HEK293T (cell line): ENCODE data around the gene NDRG3.

ENCODE experiments used
- CTCF ChIA-PET: fragments of 350-600 bp; formaldehyde crosslinking; extraction: SDS; loops from one replicate; lab custom pipeline; 2021; ENCODE audit warnings: antibody characterized with exemption, inconsistent platforms; lab: Yijun Ruan, JAX
- POLR2A ChIA-PET: fragments of 350-600 bp; formaldehyde crosslinking; extraction: SDS; loops from one replicate; lab custom pipeline; 2020; ENCODE audit warnings: antibody characterized with exemption, inconsistent platforms; lab: Yijun Ruan, JAX
- DNase-seq: peaks from one replicate; pipeline ENCODE4 v3.0.0; 2012; ENCODE audit warnings: mixed read lengths; ENCODE audit errors: extremely low spot score
- ARNT ChIP-seq: fragments of 450-650 bp; IDR thresholded peaks from 2 replicates; pipeline ENCODE4 v1.6.1; 2017; ENCODE audit warnings: mild to moderate bottlenecking
- BHLHE40 ChIP-seq: fragments of 450-650 bp; IDR thresholded peaks from 2 replicates; pipeline ENCODE4 v1.6.1; 2016; ENCODE audit warnings: mild to moderate bottlenecking, moderate library complexity, borderline replicate concordance
- CTBP1 ChIP-seq: fragments of 450-650 bp; IDR thresholded peaks from 2 replicates; pipeline ENCODE4 v1.6.1; 2016; ENCODE audit warnings: borderline replicate concordance
- ELF4 ChIP-seq: fragments of 450-650 bp; IDR thresholded peaks from 2 replicates; pipeline ENCODE4 v1.6.1; 2017; ENCODE audit warnings: antibody characterized with exemption
- FOXA1 ChIP-seq: fragments of 450-650 bp; IDR thresholded peaks from 2 replicates; pipeline ENCODE4 v1.6.1; 2016; ENCODE audit warnings: mild to moderate bottlenecking
- FOXK2 ChIP-seq: fragments of 450-650 bp; IDR thresholded peaks from 2 replicates; pipeline ENCODE4 v1.6.1; 2016; ENCODE audit warnings: mild to moderate bottlenecking
- FOXM1 ChIP-seq: fragments of 450-650 bp; IDR thresholded peaks from 2 replicates; pipeline ENCODE4 v1.6.1; 2017; ENCODE audit warnings: mild to moderate bottlenecking, borderline replicate concordance
- HDGF ChIP-seq: fragments of 450-650 bp; IDR thresholded peaks from 2 replicates; pipeline ENCODE4 v1.6.1; 2017; ENCODE audit warnings: antibody characterized with exemption, borderline replicate concordance
- L3MBTL2 ChIP-seq: fragments of 450-650 bp; conservative IDR thresholded peaks from 2 replicates; pipeline ENCODE4 v1.6.1; 2016; ENCODE audit warnings: mild to moderate bottlenecking
- LEF1 ChIP-seq: fragments of 450-650 bp; IDR thresholded peaks from 2 replicates; pipeline ENCODE4 v1.6.1; 2017; ENCODE audit warnings: mild to moderate bottlenecking, borderline replicate concordance
- NFRKB ChIP-seq: fragments of 450-650 bp; IDR thresholded peaks from 2 replicates; pipeline ENCODE4 v1.6.1; 2016; ENCODE audit warnings: mild to moderate bottlenecking, moderate library complexity
- PKNOX1 ChIP-seq: fragments of 450-650 bp; IDR thresholded peaks from 2 replicates; pipeline ENCODE4 v1.6.1; 2016
- SP1 ChIP-seq: fragments of 450-650 bp; IDR thresholded peaks from 2 replicates; pipeline ENCODE4 v1.6.1; 2017
- SUZ12 ChIP-seq: fragments of 450-650 bp; IDR thresholded peaks from 2 replicates; pipeline ENCODE4 v1.6.1; 2016; ENCODE audit warnings: mild to moderate bottlenecking
- TARDBP ChIP-seq: fragments of 450-650 bp; IDR thresholded peaks from 2 replicates; pipeline ENCODE4 v1.6.1; 2016
- ZNF384 ChIP-seq: fragments of 450-650 bp; IDR thresholded peaks from 2 replicates; pipeline ENCODE4 v1.6.1; 2016

Gene NDRG3

GRCh38 chr20:36632487-36633284 is 113.2 kb downstream of the NDRG3 start:
- TF ChIP-seq PKNOX1 (no peak), SUZ12 (no peak), LEF1 (no peak), TARDBP (no peak), ZNF384 (no peak), FOXM1 (no peak), CTBP1 (no peak), FOXK2 (no peak), L3MBTL2 (no peak), SP1 (no peak), ARNT (no peak), HDGF (no peak)
- ChIA-PET CTCF (no interaction called here), POLR2A (no interaction called here)
- no peak for DNase-seq

DNA sequence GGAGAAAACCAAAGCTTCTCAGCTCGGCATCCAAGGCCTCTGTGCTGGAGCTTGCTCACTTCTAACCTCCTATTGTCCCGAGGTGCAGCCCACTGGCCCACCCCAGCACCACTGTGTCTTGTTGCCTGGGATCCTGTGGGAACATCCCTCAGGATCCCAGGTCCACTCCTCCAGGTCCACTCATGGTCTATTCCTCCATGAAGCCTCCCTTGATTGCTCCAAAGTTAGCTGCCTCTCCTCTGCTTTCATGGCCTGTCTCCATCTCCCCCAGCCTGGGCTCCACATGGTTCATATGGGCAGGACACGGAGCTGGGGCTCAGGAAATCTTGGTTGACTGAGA is 113.8 kb downstream of the NDRG3 start:
- no peak for TF ChIP-seq PKNOX1
- TF ChIP-seq NFRKB = no peak
- TF ChIP-seq ZNF384 = no peak
- no peak for TF ChIP-seq HDGF
- no peak for TF ChIP-seq FOXK2
- no peak for TF ChIP-seq TARDBP
- no peak for TF ChIP-seq ARNT
- no peak for TF ChIP-seq LEF1
- TF ChIP-seq FOXA1 = no peak
- no peak for TF ChIP-seq ELF4
- no peak for TF ChIP-seq CTBP1
- no peak for TF ChIP-seq L3MBTL2
- no peak for TF ChIP-seq SUZ12
- no peak for TF ChIP-seq BHLHE40
- no peak for TF ChIP-seq FOXM1
- TF ChIP-seq SP1 = no peak
- ChIA-PET CTCF (no interaction called here), POLR2A (no interaction called here)
- DNase-seq = no peak

DNA sequence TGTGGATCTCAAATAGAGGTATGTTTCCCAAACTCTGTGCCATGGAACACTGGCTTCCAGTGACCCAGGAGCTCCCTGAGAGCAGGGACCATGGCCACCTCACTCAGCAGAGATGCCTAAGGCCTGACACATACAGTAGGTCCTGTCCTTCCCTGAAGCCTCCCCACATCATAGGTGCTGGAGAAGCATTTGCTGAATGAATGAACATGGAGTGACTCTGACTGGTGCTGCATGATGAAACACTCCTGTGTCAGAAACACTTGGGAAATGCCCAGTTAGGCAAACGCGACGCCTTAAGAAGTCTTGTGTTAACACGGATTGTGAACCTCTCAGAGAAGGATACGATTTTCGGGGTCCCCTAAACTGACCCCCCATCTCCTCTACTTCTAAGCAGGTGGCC is 114.2 kb downstream of the NDRG3 start:
- TF ChIP-seq FOXM1 (no peak), TARDBP (no peak), HDGF (no peak), PKNOX1 (no peak)
- POLR2A ChIA-PET = no interaction called here
- CTCF ChIA-PET = no interaction called here

GRCh38 chr20:36629719-36630681 is 115.9 kb downstream of the NDRG3 start:
- CTCF ChIA-PET = no interaction called here
- DNase-seq = no peak
- TF ChIP-seq SUZ12 = no peak
- TF ChIP-seq ARNT = no peak
- no peak for TF ChIP-seq BHLHE40
- TF ChIP-seq ZNF384 = no peak
- no peak for TF ChIP-seq PKNOX1
- no peak for TF ChIP-seq ELF4
- POLR2A ChIA-PET = no interaction called here

More for the DNA sequence above, 114.2 kb downstream of the NDRG3 start:
- no peak for DNase-seq

DNA sequence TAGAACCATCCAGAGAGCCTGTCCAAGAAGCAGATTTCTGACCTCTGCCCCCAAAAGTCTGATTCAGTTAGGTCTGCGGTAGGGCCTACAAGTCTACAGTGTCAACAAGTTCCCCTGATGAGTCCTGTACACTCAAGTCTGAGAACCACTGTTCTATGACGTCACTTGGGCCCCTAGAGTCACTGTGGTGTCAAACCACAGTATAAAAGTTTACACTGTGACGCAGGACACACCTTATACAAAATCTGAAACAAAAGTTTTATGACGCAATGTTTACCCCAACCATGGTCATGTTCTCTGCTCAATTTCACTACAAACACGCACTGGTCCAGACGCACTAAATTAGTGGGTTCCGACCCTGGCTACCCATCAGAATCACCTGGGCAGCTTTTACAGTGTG is 117.8 kb downstream of the NDRG3 start:
- CTCF ChIA-PET = no interaction called here
- no peak for TF ChIP-seq ARNT
- no peak for TF ChIP-seq BHLHE40
- POLR2A ChIA-PET = interaction anchor here (1.3 kb wide), 1 partner anchor 23 kb away, joined by 3 read pairs; the partner anchor contains the start of gene RAB5IF
- no peak for DNase-seq

DNA sequence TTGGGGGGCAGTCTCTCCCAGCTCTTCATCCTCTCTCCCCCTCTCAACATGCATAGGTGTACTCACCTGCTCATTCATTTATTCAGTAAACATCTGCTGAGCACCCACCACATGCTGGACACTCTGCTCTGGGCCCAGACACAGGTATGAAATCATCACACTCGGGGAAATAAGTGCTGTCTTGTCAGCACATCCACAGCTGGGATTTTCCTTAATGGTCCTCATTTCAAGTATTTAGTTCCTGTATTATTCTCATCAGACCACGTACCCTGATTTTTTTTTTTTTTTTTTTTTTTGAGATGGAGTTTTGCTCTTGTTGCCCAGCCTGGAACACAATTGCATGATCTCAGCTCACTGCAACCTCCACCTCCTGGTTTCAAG is 121.0 kb downstream of the NDRG3 start:
- TF ChIP-seq ARNT = no peak
- no peak for TF ChIP-seq PKNOX1
- DNase-seq = no peak
- ChIA-PET POLR2A (no interaction called here), CTCF (no interaction called here)
